Motor neuron (in vitro differentiated cells): ENCODE measurements around the gene TMEM203. TPM values are rescaled to one million over a fixed set of nuclear protein-coding genes. Genes with fewer than 3 reads are reported as not detected.
A peak's percentile ranks its signal among the peaks of the same experiment; 100 is the strongest.
"Not testable (repeated sequence)": the region's sequence is repeated elsewhere in the genome, so short reads cannot be mapped to it uniquely, and the experiment has no call there.

ENCODE experiments used
- ATAC-seq, 8 experiments: fragments of 200-7000 bp; cut with Tn5 transposase; replicated peaks in 6 of 8; 2 replicates each; pipeline ENCODE4 v1.8.0; 2021; ENCODE audit warnings: mild to moderate bottlenecking in 8 of 8, moderate library complexity in 8 of 8
- H3K27ac ChIP-seq, 2 donors: fragments of 250-450 bp; sonication (Bioruptor Pico); 2 replicates each; pipeline ENCODE4 v1.9.0; 2021; ENCODE audit warnings: antibody characterized with exemption in 2 of 2, mild to moderate bottlenecking in 2 of 2, moderate library complexity in 1 of 2
- H3K4me1 ChIP-seq, 2 donors: fragments of 250-450 bp; sonication (Bioruptor Pico); replicated peaks in 1 of 2; 2 replicates each; pipeline ENCODE4 v1.6.1; 2021; ENCODE audit warnings: antibody characterized with exemption in 2 of 2, mild to moderate bottlenecking in 2 of 2, moderate library complexity in 1 of 2
- H3K4me3 ChIP-seq, 5 donors: fragments of 250-450 bp; sonication (Bioruptor Pico); 2 replicates each; pipeline ENCODE4 v1.9.0; 2021; ENCODE audit warnings: antibody characterized with exemption in 5 of 5, mild to moderate bottlenecking in 5 of 5, moderate library complexity in 4 of 5
- WGBS, 10 experiments: fragments of 450-650 bp; shearing (Covaris generic); methylation state at CpG; one replicate each; pipeline ENCODE4 v1.0.0; 2022; 5-methylcytosine and 5-hydroxymethylcytosine counted together
- in situ Hi-C, 9 experiments: fragments of 400-800 bp; cut with MboI; loops; one replicate each; pipeline ENCODE4 v1.15.0; 2021; ENCODE audit warnings: low sequenced_read_pairs in 9 of 9, low pct_unique_long_range_greater_than_20kb in 2 of 9; ENCODE audit not compliant: unreplicated experiment in 9 of 9
- total RNA-seq, 8 experiments: library from RNA; unstranded; fragments of 300-600 nt; gene quantifications; 2 replicates each; pipeline versions ENCODE4 v1.2.3 to v1.2.4, GENCODE V29; 2022

Gene TMEM203
- total RNA-seq, 8 experiments from 2014 or later, result 20.0 to 31.7 (median 26.4) TPM

DNA sequence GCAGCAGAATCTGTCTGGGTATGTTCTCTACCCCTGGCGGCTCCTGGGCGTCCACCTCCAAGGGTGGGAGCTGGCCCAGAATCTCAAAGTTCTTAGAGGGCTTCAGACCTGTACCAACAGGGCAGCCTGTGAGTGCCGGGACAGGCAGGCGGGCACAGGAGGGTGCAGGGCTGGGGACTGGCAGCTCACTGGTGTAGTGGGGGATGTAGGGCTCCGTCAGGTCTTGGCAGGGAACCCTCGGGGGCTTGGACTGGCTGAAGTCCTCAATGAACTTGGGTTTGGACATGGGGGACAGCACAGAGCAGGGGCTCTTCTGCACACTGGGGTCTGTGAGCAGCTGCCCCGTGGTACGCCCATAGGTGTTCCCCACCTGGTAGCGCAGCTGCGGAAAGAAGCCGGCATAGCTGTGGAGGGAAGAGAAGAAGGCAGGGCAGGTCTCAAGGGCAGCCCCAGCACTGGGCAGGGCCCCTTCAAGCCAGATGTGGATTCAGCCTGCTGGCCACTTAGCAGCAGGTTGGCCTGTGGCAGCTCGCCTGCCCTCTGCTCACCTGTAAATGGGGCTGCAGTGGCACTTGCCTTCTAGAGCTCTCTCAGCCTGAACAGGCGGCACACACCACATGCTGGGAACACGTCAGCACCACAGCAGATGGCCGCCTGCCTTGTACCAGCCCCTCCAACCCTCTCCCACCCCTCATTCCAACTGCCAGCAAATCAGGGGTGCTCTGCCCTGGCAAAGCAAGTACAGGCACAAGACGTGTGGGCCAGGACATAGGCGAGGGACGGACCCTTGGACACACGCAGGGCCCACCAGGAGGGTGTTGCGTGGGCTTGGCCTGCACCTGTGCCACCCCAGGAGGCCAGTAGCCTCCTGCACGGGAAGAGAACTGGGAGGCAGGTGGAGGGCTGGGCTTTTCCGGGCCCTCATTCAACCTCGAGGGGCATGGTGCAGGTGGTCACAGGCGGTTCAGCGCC, 40.3 kb upstream of the TMEM203 start:
- peaks cover 4 to 16% of the 10 kb centered on the region in 2 donors for H3K4me1 ChIP-seq
- ATAC-seq, result no peak
- no peak overlapping the region for H3K27ac ChIP-seq
- WGBS, 10 experiments, result 80 to 100% (median 90%) methylated on average over 1 to 2 of the region's 25 CpGs; no CpG with 5 or more reads in 6 of the 10 experiments
- no peak overlapping the region for H3K4me3 ChIP-seq
- in situ Hi-C loops, result loop anchor here in 1 of 9 experiments (25.0 kb wide), 1 partner anchor 133 kb away; the partner anchor contains the start of gene DPP7

DNA sequence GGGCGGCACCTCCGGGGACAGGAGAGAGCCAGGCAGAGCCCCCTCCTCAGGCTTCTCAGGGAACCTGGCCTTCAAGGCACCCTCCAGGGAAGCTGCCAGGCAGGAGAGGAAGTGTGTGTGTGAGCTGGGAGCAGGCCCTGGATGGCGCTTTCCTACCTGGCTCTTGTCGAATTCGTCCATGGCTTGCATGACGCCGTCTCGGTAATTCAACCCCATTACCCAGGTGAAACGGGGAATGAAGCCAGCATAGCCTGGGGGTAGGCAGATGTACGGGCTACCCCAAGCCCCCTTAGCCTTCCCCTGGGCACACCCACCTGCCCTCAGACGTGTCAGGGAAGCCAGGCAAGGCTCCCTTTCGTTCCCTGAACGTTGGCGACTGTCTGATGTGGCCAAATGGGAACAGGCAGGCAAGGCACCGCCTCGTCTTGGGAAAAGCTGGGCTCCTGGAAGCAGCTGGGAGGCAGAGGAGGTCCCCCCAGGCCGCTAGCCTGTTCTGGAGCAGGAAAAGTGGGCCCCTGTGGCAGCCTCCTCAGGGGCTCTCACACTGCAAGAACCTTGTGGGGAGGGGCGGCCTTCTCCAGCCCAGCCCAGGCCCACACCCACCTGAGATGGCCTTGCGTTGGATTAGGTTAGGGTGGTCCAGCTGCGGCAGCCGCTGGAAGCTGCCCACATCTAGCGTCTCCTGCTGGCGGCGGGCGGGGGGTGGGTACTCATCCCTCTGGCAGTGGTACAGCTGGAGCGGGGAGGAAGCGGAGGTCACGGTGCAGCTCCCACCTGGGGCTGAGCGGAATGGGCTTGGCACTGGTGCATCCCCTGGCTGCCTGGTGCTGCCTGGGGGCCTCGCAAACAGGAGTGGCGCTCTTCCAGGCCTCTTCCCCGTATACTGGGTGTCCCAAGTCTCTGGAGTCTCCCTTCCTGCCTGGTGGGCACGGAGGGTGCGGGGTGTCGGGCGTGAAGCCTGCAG, 39.3 kb upstream of the TMEM203 start:
- 10 to 93% (median 83%) methylated on average over 1 to 10 of the region's 36 CpGs; no CpG with 5 or more reads in 5 of the 10 experiments for WGBS, 10 experiments
- Histone ChIP-seq H3K27ac (no peak overlapping the region), H3K4me3 (no peak overlapping the region), H3K4me1 (peaks cover 4 to 16% of the 10 kb centered on the region in 2 donors)
- in situ Hi-C loops, result loop anchor here in 1 of 9 experiments (25.0 kb wide), 1 partner anchor 132 kb away; the partner anchor contains the start of gene DPP7
- peak in 1 of 8 experiments; percentile 0 for ATAC-seq

DNA sequence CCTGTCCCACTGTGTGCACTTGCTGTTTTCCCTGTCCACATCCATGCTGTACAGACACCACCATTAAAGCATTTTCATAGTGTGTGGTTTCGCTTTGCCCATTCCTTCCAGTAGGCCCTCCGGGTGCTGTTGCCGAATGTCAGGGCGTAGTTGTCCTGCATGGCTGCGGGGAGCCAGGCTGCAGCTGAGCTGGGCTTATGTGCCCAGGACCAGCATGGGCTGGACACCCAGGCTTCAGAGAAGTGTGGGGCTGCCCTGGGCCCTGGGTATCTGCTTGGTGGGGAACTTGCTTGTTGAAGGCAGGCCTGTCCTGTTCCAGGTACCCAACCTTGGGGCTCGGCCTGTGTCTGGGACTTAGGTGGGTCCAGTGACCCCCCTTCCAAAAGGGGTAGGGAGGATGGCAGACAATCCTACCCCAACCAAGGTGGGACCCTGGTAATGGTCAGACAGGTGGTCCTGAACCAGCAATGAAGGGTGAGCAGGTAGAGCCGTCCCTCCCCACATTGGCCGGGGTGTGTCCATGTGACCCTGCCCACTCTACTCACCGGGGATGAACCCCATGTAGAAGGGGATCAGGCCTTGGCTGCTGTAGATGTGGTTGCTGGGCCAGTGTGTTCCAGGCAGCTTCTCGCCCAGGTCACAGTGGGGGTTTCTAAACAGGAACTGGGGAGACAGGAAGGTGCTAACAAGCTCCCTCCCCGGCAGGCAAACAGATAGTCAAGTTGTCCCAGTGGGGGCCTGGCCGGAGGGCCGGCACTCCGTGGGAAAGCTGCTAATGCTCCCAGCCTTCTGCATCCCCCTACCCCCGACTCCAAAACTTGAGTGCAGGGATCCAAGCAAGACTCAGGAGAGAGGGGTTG, 38.4 kb upstream of the TMEM203 start:
- Histone ChIP-seq H3K4me3 (no peak overlapping the region), H3K4me1 (peaks cover 8 to 22% of the 10 kb centered on the region in 2 donors), H3K27ac (no peak overlapping the region)
- ATAC-seq, result peak in 1 of 8 experiments; percentile 0
- in situ Hi-C loops, result loop anchor here in 1 of 9 experiments (25.0 kb wide), 1 partner anchor 132 kb away; the partner anchor contains the start of gene DPP7
- 27 to 100% (median 80%) methylated on average over 1 to 7 of the region's 15 CpGs; no CpG with 5 or more reads in 3 of the 10 experiments for WGBS, 10 experiments

DNA sequence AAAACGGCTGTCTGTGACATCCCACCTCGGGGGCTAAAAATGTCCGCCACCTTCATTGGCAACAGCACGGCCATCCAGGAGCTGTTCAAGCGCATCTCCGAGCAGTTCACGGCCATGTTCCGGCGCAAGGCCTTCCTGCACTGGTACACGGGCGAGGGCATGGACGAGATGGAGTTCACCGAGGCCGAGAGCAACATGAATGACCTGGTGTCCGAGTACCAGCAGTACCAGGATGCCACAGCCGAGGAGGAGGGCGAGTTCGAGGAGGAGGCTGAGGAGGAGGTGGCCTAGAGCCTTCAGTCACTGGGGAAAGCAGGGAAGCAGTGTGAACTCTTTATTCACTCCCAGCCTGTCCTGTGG, 37.8 kb upstream of the TMEM203 start:
- not testable (repeated sequence) for H3K27ac ChIP-seq, H3K4me3 ChIP-seq, ATAC-seq
- in situ Hi-C loops, result loop anchor here in 1 of 9 experiments (25.0 kb wide), 1 partner anchor 131 kb away; the partner anchor contains the start of gene DPP7
- WGBS, 10 experiments, result 94 to 100% methylated on average over 3 of the region's 18 CpGs; no CpG with 5 or more reads in 8 of the 10 experiments
- H3K4me1 ChIP-seq, result peaks cover 8 to 22% of the 10 kb centered on the region in 2 donors

DNA sequence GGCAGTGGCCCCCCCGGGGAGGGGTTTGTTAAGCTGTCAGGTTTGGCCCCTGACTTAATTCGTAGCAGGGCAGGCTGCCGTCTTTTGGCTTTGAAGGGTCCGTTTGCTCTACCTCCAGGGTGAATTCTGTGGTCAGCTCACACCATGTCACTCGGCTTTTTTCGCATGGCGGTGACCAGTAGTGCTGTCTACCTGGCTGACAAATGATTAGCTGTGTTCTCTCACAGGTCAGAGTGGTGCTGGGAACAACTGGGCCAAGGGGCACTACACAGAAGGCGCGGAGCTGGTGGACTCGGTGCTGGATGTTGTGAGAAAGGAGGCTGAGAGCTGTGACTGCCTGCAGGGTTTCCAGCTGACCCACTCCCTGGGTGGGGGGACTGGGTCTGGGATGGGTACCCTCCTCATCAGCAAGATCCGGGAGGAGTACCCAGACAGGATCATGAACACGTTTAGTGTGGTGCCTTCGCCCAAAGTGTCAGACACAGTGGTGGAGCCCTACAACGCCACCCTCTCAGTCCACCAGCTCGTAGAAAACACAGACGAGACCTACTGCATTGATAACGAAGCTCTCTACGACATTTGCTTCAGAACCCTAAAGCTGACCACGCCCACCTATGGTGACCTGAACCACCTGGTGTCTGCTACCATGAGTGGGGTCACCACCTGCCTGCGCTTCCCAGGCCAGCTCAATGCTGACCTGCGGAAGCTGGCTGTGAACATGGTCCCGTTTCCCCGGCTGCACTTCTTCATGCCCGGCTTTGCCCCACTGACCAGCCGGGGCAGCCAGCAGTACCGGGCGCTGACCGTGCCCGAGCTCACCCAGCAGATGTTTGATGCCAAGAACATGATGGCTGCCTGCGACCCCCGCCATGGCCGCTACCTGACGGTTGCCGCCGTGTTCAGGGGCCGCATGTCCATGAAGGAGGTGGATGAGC, 37.1 kb upstream of the TMEM203 start:
- in situ Hi-C loops, result loop anchor here in 1 of 9 experiments (25.0 kb wide), 1 partner anchor 130 kb away; the partner anchor contains the start of gene DPP7
- Histone ChIP-seq H3K4me1 (peaks cover 8 to 19% of the 10 kb centered on the region in 2 donors), H3K27ac (no peak overlapping the region), H3K4me3 (peak overlapping the region; percentile 66 to 92 (median 78))
- ATAC-seq, result no peak
- WGBS, 10 experiments, result 0 to 80% (median 71%) methylated on average over 1 to 10 of the region's 36 CpGs; no CpG with 5 or more reads in 3 of the 10 experiments

DNA sequence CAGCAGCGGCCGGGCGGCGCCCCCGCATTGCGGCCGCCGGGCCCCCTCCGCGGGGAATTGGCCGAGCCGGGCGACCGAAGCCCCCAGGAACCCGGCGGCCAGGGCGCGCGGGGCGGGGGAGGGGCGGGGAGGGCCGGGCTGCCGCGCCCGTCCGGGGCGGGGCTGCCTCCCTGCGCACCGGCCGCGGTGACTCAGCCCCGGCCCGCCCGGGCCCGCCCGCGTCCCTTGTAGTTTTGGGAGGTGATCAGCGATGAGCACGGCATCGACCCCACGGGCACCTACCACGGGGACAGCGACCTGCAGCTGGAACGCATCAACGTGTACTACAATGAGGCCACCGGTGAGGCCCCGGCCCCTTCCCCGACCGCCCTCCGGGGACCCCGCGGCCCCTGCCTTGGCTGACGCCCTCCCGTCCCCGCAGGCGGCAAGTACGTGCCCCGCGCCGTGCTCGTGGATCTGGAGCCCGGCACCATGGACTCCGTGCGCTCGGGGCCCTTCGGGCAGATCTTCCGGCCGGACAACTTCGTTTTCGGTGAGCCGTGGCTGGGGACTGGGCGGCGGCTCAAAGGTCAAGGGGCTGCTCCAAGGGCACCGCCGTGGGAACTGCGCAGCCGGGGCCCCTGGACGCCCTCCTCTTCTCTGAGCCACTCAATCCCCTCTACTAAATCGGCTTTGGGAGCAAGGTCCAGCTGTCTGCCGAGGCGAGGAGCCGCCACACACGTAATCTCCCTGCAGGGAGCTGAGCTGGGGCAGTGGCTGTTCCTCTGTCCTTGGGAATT, 36.2 kb upstream of the TMEM203 start:
- Histone ChIP-seq H3K4me3 (peak overlapping the region; percentile 66 to 92 (median 78)), H3K27ac (peak overlapping the region; percentile 70 to 80), H3K4me1 (peaks cover 12 to 19% of the 10 kb centered on the region in 2 donors)
- in situ Hi-C loops, result loop anchor here in 1 of 9 experiments (25.0 kb wide), 1 partner anchor 129 kb away; the partner anchor contains the start of gene DPP7
- peak; percentile 1 to 10 (median 5) for ATAC-seq
- 0% methylated on average over 9 of the region's 83 CpGs; no CpG with 5 or more reads in 9 of the 10 experiments for WGBS, 10 experiments

DNA sequence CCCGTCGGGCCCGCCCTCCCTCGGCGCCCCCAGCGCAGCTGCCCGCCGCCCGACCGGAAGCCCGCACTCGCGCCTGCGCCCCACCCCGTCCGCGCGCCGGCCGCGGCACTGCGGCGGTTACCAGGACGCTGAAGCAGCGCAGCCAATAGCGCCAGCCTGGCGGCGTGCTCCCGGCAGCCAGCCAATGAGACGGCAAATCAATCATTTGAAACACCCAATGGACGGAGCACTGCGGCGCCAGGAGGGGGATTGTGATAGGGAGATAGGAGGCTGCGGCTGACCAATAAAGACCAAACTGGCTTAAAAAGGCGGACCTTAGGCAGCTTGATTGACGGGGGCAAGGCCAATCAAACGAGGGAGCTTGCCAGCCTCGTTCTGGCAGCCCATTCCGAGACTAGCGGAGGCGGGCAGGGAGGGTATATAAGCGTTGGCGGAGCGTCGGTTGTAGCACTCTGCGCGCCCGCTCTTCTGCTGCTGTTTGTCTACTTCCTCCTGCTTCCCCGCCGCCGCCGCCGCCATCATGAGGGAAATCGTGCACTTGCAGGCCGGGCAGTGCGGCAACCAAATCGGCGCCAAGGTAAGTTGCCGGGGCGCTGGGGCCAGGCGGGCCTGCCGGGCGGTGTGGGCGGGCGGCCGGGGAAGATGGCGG, 35.5 kb upstream of the TMEM203 start, which contains the start of gene TUBB4B:
TUBB4B (plus strand) TSS at position 447 of the 649 bp plus-strand sequence; CDS start at position 521, 74 bp downstream.
- 0% methylated on average over 3 of the region's 67 CpGs; no CpG with 5 or more reads in 9 of the 10 experiments for WGBS, 10 experiments
- H3K27ac ChIP-seq, result peak within 1 kb of the TSS; percentile 83 to 92
- in situ Hi-C loops, result loop anchor here in 1 of 9 experiments (25.0 kb wide), 1 partner anchor 129 kb away; the partner anchor contains the start of gene DPP7
- ATAC-seq, result peak; percentile 54 to 83 (median 75)
- peaks cover 13 to 25% of the 10 kb centered on the region in 2 donors for H3K4me1 ChIP-seq
- H3K4me3 ChIP-seq, result peak within 1 kb of the TSS; percentile 66 to 92 (median 78)

DNA sequence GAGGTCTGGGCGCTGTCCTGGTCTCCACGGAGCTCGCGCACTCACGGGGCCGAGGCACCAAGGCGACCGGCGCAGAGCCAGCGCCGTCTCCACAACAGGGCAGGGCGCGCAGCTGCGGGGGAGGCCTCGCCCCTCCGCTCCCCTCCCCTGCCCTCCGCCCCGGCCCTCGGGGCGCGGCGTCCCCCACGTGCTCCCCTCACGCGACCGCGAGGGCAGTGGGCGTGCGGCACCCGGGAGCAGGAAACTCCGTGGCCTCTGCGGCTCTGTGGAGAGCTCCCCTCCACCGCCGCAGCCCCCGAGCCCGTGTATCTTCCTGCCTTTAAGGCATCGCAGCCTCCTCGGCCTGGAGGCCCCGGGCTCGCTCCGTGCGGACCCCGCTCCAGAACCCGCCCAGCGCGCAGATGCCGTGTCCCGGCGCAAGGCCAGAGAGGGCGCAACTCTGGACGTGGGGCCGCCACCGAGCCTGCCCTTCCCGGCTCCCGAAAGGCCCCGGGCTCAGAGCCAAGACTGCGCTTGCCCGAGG, 34.9 kb upstream of the TMEM203 start:
- Histone ChIP-seq H3K4me1 (peaks cover 13 to 27% of the 10 kb centered on the region in 2 donors), H3K27ac (peak overlapping the region; percentile 83 to 92), H3K4me3 (peak overlapping the region; percentile 43 to 64 (median 56))
- WGBS, 10 experiments, result 0 to 15% (median 2%) methylated on average over 10 to 12 of the region's 58 CpGs; no CpG with 5 or more reads in 7 of the 10 experiments
- in situ Hi-C loops, result loop anchor here in 1 of 9 experiments (25.0 kb wide), 1 partner anchor 128 kb away; the partner anchor contains the start of gene DPP7
- peak; percentile 26 to 39 (median 31) for ATAC-seq

DNA sequence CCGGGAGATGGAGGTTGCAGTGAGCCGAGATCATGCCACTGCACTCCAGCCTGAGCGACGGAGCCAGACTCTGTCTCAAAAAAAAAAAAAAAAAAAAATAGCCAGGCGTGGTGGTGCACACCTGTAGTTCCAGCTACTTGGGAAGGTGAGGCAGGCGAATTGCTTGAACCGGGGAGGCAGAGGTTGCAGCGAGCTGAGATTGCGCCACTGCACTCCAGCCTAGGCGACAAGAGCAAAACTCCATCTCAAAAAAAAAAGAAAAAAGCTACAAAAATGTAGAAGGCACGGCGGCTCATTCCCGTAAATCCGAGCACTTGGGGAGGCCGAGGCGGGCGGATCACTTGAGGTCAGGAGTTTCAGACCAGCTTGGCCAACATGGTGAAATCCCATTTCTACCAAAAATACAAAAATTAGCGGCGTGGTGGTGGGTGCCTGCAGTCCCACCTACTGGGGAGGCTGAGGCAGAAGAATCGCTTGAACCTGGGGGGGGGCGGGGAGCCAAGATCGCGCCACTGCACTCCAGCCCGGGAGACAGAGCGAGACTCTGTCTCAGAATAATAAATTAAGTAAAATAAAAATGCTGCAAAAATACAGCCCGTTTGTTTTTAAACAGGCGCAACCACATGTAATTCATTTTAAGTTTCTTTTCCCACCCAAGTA, 34.2 kb upstream of the TMEM203 start:
- Histone ChIP-seq H3K4me1 (peaks cover 13 to 27% of the 10 kb centered on the region in 2 donors), H3K27ac (peak overlapping the region; percentile 83 to 92), H3K4me3 (peak overlapping the region; percentile 43 to 64 (median 56))
- in situ Hi-C loops, result loop anchor here in 1 of 9 experiments (25.0 kb wide), 1 partner anchor 127 kb away; the partner anchor contains the start of gene DPP7
- 13 to 94% (median 52%) methylated on average over 3 to 18 of the region's 27 CpGs for WGBS, 10 experiments
- not testable (repeated sequence) for ATAC-seq
